NT2/D1 (cell line): ENCODE data around the gene EIF3B.
"Not testable (repeated sequence)": the region's sequence is repeated elsewhere in the genome, so short reads cannot be mapped to it uniquely, and the experiment has no call there.

ENCODE experiments used
- SUZ12 ChIP-seq: IDR thresholded peaks from 2 replicates; pipeline ENCODE4 v1.6.1; 2011; ENCODE audit not compliant: insufficient read length, insufficient read depth; ENCODE audit errors: extremely low read depth
- YY1 ChIP-seq: IDR thresholded peaks from 2 replicates; pipeline ENCODE4 v1.6.1; 2011; ENCODE audit not compliant: insufficient read length, insufficient read depth
- ZNF274 ChIP-seq: IDR thresholded peaks from 2 replicates; pipeline ENCODE4 v1.6.1; 2011; ENCODE audit warnings: mild to moderate bottlenecking, low read depth, low read length

- TF ChIP-seq ZNF274, YY1, SUZ12: not testable (repeated sequence)
These were observed 62.6 kb downstream of the EIF3B start for GRCh38 chr7:2417178-2417577.
